SK-N-SH treated with all-trans-retinoic acid at 6 μM for 48 hours (cell line): Measurements from ENCODE around the gene PTX4.

Experiments
- ARNTL ChIP-seq: fragments of 450-650 bp; formaldehyde crosslinking; IDR thresholded peaks from 2 replicates; pipeline ENCODE4 v1.5.0; 2020; ENCODE audit warnings: low read depth, mild to moderate bottlenecking, moderate library complexity, borderline replicate concordance
- BACH2 ChIP-seq: fragments of 250-450 bp; sonication (Bioruptor Pico); IDR thresholded peaks from 2 replicates; pipeline ENCODE4 v1.9.0; 2021; ENCODE audit warnings: mild to moderate bottlenecking, borderline replicate concordance
- CSDC2 ChIP-seq: fragments of 250-450 bp; sonication (Bioruptor Pico); IDR thresholded peaks from 2 replicates; pipeline ENCODE4 v1.5.0; 2020; ENCODE audit warnings: mild to moderate bottlenecking, moderate library complexity
- CSRNP3 ChIP-seq: fragments of 250-450 bp; sonication (Bioruptor Pico); IDR thresholded peaks from 2 replicates; pipeline ENCODE4 v1.5.1; 2021; ENCODE audit warnings: mild to moderate bottlenecking, moderate library complexity
- GLIS3 ChIP-seq: fragments of 250-450 bp; sonication (Bioruptor Pico); IDR thresholded peaks from 2 replicates; pipeline ENCODE4 v1.5.0; 2020; ENCODE audit warnings: mild to moderate bottlenecking, moderate library complexity
- PPARA ChIP-seq: fragments of 250-450 bp; sonication (Bioruptor Pico); IDR thresholded peaks from 2 replicates; pipeline ENCODE4 v1.5.0; 2020; ENCODE audit warnings: mild to moderate bottlenecking, borderline replicate concordance
- SNAI2 ChIP-seq: fragments of 250-450 bp; sonication (Bioruptor Pico); IDR thresholded peaks from 2 replicates; pipeline ENCODE4 v1.5.0; 2020; ENCODE audit warnings: mild to moderate bottlenecking, moderate library complexity
- ZC3H10 ChIP-seq: fragments of 250-450 bp; sonication (Bioruptor Pico); IDR thresholded peaks from 2 replicates; pipeline ENCODE4 v1.5.1; 2021; ENCODE audit warnings: mild to moderate bottlenecking, moderate library complexity
- ZFP3 ChIP-seq: fragments of 250-450 bp; sonication (Bioruptor Pico); IDR thresholded peaks from 2 replicates; pipeline ENCODE4 v1.5.0; 2020; ENCODE audit warnings: mild to moderate bottlenecking, moderate library complexity
- ZFP30 ChIP-seq: fragments of 450-650 bp; formaldehyde crosslinking; IDR thresholded peaks from 2 replicates; pipeline ENCODE4 v1.5.0; 2022; ENCODE audit warnings: mild to moderate bottlenecking, moderate library complexity
- ZNF565 ChIP-seq: fragments of 450-650 bp; formaldehyde crosslinking; conservative IDR thresholded peaks from 2 replicates; pipeline ENCODE4 v1.5.0; 2020; ENCODE audit warnings: low read depth, mild to moderate bottlenecking, moderate library complexity
- ZNF70 ChIP-seq: fragments of 450-650 bp; formaldehyde crosslinking; IDR thresholded peaks from 2 replicates; pipeline ENCODE4 v1.5.0; 2020; ENCODE audit warnings: mild to moderate bottlenecking, moderate library complexity
- TF ChIP-seq, protein P1 (sequence below): fragments of 250-450 bp; sonication (Bioruptor Pico); IDR thresholded peaks from 2 replicates; pipeline ENCODE4 v1.8.0; 2020; ENCODE audit warnings: mild to moderate bottlenecking, moderate library complexity, borderline replicate concordance

- TF ChIP-seq GLIS3 (CRISPR knock-in tag) (no peak), BACH2 (CRISPR knock-in tag) (no peak), ZFP30 (CRISPR knock-in tag) (no peak), ZNF70 (CRISPR knock-in tag) (no peak), ZNF565 (CRISPR knock-in tag) (no peak), PPARA (CRISPR knock-in tag) (no peak), ARNTL (CRISPR knock-in tag) (no peak), CSRNP3 (CRISPR knock-in tag) (no peak), SNAI2 (CRISPR knock-in tag) (no peak), ZC3H10 (CRISPR knock-in tag) (no peak), CSDC2 (no peak), ZFP3 (CRISPR knock-in tag) (no peak)
- TF ChIP-seq, protein P1, sequence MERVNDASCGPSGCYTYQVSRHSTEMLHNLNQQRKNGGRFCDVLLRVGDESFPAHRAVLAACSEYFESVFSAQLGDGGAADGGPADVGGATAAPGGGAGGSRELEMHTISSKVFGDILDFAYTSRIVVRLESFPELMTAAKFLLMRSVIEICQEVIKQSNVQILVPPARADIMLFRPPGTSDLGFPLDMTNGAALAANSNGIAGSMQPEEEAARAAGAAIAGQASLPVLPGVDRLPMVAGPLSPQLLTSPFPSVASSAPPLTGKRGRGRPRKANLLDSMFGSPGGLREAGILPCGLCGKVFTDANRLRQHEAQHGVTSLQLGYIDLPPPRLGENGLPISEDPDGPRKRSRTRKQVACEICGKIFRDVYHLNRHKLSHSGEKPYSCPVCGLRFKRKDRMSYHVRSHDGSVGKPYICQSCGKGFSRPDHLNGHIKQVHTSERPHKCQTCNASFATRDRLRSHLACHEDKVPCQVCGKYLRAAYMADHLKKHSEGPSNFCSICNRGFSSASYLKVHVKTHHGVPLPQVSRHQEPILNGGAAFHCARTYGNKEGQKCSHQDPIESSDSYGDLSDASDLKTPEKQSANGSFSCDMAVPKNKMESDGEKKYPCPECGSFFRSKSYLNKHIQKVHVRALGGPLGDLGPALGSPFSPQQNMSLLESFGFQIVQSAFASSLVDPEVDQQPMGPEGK (CRISPR knock-in tag), result no peak
These were observed 21.5 kb upstream of the PTX4 start for GRCh38 chr16:1510272-1510671.
